Activated naive CD8-positive, alpha-beta T cell treated with anti-CD3 and anti-CD28 coated beads, Interleukin-2, amount 50 U/mL, for 16 hours (primary cell): ENCODE results near the gene TMEM150B.

Experiments used
- DNase-seq: peaks from one replicate; pipeline ENCODE4 v3.0.0-alpha.2; 2020; ENCODE audit warnings: low read depth, low spot score

Gene TMEM150B

DNA sequence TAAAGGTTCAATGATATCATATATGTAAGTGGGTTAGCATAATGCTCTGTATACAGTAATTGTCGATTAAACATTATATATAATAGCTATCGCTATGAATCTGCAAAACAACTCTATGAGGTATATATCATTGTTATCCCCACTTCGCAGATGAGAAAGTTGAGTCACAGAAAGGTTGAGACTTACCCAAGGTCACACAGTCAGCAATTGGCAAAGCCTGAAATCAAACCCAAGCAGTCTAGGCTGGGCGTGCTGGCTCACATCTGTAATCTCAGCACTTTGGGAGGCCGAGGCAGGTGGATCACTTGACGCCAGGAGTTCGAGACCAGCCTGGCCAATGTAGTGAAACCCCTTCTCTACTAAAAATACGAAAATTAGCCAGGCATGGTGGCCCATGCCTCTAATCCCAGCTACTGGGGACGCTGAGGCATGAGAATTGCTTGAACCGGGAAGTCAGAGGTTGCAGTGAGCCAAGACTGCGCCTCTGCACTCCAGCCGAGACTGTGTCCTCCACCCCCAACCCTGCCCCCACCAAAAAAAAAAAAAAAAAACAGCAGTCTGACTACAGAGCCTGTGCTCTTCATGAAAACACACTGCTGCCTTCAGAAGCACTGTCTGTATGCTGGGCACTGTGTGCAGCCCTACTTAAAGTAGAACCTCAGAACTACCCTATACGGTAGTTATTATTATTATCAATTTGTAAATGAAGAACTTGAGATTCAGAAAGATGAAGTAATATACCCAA, 46.6 kb downstream of the TMEM150B start:
- no peak for DNase-seq

DNA sequence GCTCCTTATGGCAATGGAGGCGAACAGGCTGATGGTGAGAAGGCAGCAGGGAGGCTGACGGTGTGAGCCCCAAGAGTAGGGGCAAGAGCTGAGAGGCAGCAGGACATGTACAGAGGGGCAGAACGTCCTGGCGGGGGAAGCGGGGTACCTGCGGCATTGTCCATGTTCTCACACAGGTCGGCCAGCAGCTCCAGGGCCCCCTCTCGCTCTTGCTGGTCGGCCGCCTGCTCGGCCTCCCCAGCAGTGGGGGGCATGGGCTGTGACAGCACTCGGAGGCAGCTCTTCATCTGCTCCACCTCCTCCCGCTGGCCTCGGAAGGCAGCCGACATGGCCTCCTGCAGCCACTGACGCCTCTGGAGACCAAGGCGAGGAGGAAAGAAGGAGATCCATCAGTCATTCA, 47.6 kb downstream of the TMEM150B start:
- DNase-seq = no peak

DNA sequence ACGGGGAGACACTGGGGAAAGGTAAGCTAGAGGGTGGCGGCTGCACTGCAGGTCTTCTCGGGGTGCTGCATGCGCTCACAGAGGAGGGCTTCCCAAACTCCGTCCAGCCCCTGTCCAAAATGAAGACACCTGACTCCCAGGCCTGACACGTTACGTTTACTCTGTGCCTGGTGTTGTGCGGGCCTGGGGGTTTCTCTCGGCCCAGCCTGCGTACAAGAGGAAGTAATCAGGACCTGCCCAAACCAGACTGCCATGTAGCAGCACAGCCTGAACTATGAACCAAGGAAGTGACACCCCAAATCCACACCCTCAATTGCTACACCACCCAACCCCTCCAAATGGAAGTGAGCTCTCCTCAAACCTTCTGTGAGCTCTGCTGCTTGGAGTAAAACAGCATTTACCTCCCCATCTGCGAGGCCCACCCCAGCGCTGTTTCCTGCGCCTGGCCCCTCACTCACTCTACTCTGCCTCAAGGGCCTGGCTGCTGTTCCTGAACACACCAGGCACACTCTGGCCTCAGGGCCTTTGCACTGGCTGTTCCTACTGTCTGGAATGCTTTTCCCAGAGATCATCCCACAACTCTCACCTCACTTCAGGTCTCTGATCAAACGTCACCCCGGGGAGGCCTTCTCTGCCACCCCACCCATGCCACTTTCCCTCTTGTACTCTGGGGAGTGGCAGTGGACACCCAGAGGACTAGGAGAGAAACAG, 48.3 kb downstream of the TMEM150B start:
- DNase-seq = no peak

DNA sequence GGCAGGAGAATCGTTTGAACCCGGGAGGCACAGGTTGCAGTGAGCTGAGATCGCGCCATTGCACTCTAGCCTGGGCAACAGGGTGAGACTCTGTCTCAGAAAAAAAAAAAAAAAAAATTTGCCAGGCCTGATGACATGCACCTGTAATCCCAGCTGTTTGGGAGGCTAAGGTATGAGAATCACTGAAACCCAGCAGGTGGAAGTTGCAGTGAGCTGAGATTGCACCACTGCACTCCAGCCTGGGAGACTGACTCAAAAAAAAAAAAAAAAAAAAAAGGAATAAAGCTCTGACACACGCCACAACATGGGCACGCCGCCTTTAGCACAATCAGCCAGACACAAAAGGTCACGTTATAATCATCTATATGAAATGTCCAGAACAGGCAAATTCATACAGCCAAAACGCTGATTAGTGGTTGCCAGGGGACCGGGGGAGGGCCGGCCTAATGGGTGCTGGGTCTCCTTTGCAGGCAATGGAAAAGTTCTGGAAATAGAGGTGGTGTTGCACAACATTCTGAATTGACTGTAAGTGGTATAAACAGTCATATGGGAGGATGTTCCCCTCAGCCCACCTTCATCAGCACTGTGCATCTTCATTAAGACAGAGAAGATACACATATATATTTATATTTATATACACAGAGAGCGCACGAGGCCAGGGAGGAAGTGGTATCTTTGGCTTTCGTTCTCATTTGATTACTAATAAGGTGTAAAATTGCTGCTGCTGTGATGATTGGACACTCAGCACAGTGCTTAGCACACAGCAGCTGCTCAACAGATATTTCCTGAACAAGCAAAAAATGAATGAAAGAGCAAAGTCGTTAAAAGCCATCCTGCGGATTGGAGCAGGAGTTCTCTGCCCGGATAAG, 49.1 kb downstream of the TMEM150B start:
- no peak for DNase-seq

DNA sequence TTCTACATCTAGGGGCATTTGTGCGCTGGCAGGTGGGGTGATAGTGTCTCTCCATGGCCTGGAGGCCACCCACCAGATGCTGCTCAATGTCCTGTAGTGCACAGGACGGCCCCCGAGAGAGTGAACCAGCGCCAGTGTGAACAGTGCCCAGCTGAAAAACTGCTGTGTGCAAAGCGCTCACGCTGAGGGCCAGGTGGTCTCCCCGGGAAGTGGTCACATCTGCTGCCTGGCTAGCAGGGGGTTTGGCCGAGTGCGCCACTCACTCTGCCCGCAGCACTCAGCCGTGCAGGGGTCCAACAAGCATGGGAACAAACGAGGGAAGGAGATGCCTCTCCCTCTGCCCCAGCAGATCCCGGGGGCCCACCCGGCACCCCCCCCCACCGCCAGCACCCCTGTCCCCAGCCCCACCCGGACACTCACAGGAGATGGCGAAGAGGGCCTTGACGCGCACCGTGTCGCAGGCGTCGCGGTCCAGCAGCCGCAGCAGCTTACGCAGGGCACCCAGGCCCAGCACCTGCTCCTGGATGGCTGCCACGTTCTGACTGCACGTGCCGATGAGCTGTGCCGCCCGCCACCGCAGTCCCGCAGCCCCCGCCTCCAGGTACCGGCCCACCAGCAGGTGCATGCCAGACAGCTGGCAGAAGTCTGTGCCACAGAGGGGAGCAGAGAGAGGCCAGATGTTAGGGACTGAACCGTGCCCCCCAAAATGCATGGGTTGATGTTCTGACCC, 51.0 kb downstream of the TMEM150B start:
- DNase-seq = no peak

DNA sequence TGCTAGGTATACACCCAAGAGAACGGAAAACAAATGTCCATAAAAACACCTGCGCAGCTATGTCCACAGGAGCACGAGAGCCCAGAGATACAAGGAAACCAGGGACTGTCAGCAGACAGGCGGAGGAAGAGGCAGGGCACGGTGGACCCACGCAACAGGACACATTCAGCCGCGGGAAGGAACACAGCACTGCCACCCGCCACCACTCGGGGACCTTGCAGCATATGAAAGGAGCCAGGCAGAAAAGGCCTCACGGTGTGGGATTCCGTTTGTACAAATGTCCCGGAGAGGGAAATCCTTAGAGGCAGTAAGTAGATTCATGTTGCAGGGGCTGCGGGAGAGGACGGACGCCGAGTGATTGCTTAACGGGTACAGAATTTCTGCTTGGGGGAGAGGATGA, 53.0 kb downstream of the TMEM150B start:
- no peak for DNase-seq

DNA sequence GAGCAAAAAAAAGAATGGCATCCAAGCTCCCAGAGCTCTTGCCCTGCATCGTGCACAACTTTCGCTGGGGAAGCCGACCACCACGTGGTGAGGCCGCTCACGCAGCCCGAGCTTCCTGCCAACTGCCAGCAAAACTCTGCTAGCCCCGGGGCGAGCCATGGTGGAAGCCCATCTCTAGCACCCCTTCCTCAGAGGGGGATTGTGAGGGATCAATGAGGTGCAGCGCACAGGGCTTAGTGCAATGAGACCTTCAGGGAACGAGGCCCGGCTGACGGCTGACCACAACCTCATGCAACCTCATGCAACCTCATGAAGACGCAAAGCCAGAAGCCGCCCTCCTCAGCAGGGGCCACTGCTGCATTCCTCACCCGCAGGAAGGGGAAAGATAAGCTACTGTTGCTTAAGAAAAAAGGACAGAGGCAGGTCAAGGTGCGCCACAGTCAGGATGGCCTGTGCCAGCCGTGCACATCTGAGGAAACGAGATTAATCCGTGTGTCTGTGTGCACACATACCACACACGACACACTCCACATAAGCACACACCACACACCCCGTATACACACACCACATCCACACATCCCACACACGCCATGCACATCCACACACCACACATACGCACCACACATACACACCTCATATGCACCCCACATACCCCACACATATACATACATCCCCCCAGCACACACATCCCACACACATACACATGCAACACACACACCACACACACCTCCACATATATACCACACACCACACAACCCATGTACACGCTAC, 54.8 kb downstream of the TMEM150B start:
- no peak for DNase-seq

DNA sequence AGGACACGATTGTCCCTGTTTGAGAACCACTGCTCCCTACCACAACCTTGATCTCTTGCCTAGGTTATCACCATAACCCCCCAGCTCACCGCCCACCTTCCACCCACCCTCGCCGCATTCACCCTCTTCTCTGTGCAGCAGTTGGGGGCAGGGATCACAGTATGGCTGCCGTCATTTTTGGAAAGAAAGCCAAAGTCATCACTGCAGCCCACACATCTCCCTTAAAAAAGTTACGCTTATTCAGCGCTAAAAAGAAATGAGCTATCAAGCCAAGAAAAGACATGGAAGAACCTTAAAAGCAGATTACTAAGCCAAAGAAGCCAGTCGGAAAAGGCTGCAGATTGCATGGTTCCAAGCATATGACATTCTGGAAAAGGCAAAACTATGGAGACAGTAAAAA, 55.8 kb downstream of the TMEM150B start:
- no peak for DNase-seq

DNA sequence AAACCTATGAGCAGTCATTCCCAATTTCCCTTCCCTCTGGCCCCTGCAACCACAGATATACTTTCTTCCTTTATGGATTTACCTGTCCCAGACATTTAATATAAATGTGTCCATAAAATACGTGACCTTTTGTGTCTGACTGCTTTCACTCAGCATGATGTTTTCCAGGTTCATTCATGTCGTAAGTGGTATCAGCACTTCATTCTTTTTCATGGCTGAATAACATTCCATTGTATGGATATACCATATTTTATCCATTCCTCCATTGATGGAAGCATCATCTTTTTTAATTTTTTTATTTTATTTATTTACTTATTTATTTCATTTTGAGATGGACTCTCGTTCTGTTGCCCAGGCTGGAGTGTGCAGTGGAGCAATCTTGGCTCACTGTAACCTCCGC, 58.3 kb downstream of the TMEM150B start:
- DNase-seq = no peak

DNA sequence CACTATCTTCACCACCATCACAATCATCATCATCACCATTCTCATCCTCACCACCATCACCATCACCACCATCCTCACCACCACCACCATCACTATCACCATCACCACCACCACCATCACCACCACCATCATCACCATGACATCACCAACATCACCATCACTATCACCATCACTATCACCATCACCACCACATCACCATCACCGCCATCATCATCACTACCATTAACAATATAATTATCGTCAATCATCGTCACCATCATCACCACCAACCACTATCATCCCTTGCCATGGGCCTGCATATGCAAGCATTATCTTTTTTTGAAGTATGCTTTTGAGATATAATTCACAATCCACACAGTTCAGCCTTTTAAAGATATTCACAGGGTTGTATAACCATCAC, 58.7 kb downstream of the TMEM150B start:
- DNase-seq = no peak

DNA sequence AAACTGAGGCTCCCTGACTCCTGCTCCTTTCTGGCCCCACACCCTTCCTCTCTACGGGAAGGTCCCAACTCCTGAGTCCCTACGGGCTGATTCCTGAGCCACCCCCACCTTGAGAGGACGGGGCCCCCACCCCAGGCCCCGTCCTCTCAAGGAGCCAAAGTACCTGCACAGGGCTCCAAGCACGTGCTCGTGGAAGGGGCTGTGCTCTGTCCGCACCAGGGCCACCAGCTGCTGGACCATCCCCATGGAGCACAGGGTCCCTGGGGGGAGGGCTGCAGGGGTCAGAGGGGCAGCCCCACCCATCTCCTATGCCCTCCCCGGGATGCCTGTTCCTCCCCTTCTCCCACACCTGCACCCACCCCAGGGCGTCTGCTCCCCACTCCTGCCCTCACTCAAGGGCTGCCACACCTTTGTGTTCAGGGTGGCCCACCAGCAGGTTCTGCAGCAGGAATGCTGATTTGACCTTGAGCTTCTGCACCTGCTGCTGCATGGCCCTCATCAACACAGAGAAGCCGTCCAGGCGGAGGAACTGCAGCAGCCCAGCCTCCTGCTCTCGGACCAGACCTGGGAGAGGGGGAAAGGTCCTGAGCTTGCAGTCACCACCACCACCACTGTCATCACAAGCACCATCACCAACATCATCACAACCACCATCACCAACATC, 59.3 kb downstream of the TMEM150B start:
- no peak for DNase-seq

DNA sequence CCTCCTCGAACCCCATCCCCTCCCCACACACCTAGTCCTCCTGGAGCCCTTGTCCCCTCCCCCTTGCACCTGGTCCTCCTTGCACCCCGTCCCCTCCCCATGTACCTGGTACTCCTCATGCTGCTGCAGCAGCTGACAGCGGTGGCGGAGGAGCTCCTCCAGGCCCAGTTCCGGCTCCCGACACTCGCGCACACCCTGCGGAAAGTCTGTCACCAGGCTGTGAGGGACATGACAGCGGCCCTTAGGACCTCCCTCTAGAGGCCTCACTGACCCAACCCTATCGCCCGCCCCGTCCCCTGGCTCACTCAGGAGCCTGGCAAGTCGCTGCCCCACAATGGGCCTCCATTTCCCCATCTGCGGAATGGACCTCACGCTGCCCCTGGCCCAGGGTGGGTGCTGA, 60.0 kb downstream of the TMEM150B start:
- DNase-seq = no peak

DNA sequence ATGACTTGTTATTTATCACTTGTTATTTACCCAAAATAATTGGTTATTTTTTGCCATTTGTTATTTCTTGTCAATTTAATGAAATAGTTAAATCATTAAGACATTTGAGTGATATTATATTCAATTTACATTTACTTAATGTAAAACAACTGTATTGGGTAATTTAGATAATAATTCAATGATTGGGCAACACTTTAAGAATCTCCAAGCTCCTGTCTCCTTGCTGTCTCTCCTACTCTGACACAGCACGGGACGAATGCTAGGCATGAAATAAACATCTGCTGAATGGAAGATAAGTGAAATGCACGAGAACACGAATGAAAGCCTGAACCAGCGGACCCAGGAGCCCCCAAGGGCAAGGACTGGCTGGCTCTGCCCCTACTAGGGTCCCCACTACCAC, 60.6 kb downstream of the TMEM150B start:
- no peak for DNase-seq
